Right lobe of liver (tissue), 6 donors: ENCODE results near the gene TEX12. TPM values are rescaled to one million over a fixed set of nuclear protein-coding genes. Genes with fewer than 3 reads are reported as not detected.

Source experiments
- ATAC-seq, 4 donors: fragments of 200-7000 bp; cut with Tn5 transposase; one replicate each; pipeline ENCODE4 v1.9.1; 2020; ENCODE audit warnings: mild to moderate bottlenecking in 4 of 4, moderate library complexity in 4 of 4
- DNase-seq, 3 donors: peaks; one replicate each; pipeline ENCODE4 v3.0.0-alpha.2; 2020
- H3K27ac ChIP-seq, 3 donors: fragments of 200-600 bp; one replicate each; pipeline ENCODE4 v1.8.0; 2022
- H3K27me3 ChIP-seq, 2 donors: fragments of 200-600 bp; one replicate each; pipeline ENCODE4 v1.8.0; 2022
- H3K36me3 ChIP-seq, 4 donors: fragments of 200-600 bp; sonication (generic) in 1 of 4; one replicate each; pipeline versions ENCODE4 v1.5.1 to v1.8.0; 2017 to 2022; ENCODE audit warnings: control low read depth in 1 of 4
- H3K4me1 ChIP-seq, 4 donors: fragments of 200-600 bp; sonication (generic) in 1 of 4; one replicate each; pipeline versions ENCODE4 v1.5.1 to v1.8.0; 2017 to 2022; ENCODE audit warnings: control low read depth in 1 of 4
- H3K4me3 ChIP-seq, 3 donors: fragments of 200-600 bp; one replicate each; pipeline ENCODE4 v1.8.0; 2022
- H3K9me3 ChIP-seq, 4 donors: fragments of 200-600 bp; sonication (generic) in 1 of 4; one replicate each; pipeline versions ENCODE4 v1.5.1 to v1.8.0; 2017 to 2022; ENCODE audit warnings: control low read depth in 1 of 4
- POLR2A ChIP-seq: fragments of 450-650 bp; IDR thresholded peaks from one replicate; pipeline ENCODE4 v1.6.1; 2017; ENCODE audit warnings: antibody characterized with exemption, mild to moderate bottlenecking
- WGBS: methylation state at CpG from one replicate; pipeline ENCODE4 v1.1.6; 2018; ENCODE audit warnings: low coverage, low lambda C conversion rate; ENCODE audit not compliant: insufficient coverage; ENCODE audit errors: missing lambda C conversion rate; 5-methylcytosine and 5-hydroxymethylcytosine counted together
- intact Hi-C, 2 donors: fragments of 100-400 bp; cut with DNase I; formaldehyde crosslinking; loops; one replicate each; pipeline versions ENCODE4 v1.11.2 to v1.14.1; 2022
- total RNA-seq, 6 experiments: library from RNA; depleted of rRNA in 2 of 6; stranded (reverse); fragments of >200 nt in 2 of 6; fragmentation: NEBNext Ultra II Directional in 3 of 6; extraction: Animal tissue kit (Norgen Biotek cat#: 25700) in 3 of 6; gene quantifications; one replicate each; pipeline versions ENCODE4 v1.1.0 to v1.2.4, GENCODE V29; 2016 to 2023
- TF ChIP-seq, protein P1 (sequence below), 4 donors: fragments of 200-600 bp in 3 of 4; fragments of 450-650 bp in 1 of 4; IDR thresholded peaks; one replicate each; pipeline versions ENCODE4 v1.5.1 to v1.8.0; 2016 to 2022; ENCODE audit warnings: antibody characterized with exemption in 4 of 4, mild to moderate bottlenecking in 2 of 4
- donor health status: DM: no; HTN: yes; CAD: no.
- donor health status: DM: no; HTN: no; CAD: no.
- donor health status: DM: no; HTN: no; CAD: no.
- donor health status: DM: no; HTN: yes; CAD: no.
- donor health status: DM: no; HTN: yes; CAD: no.

Gene TEX12
- total RNA-seq, 6 experiments from 2014 or later, result 0.31 TPM; not detected in 5

DNA sequence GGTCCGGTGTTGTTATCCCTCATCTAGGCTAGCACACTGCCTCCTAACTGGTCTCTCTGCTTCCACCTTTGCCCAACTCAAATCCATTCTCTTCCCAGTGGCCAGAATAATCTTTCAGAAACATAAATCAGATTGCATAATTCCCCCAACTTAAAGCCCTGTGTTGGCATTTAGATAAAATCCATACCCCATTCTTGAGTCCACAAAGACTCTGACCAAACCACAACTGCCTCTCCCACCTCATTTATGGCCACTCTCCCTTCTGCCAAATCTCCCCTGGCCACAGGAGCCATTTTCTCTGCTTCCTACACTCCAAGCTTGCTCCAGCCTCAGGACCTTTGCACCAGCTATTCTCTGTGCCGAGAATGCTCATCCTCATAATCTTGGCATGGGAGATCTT lies 40.1 kb upstream of the TEX12 start:
- DNase-seq, result no peak
- TF ChIP-seq POLR2A, result no peak
- TF ChIP-seq, protein P1, sequence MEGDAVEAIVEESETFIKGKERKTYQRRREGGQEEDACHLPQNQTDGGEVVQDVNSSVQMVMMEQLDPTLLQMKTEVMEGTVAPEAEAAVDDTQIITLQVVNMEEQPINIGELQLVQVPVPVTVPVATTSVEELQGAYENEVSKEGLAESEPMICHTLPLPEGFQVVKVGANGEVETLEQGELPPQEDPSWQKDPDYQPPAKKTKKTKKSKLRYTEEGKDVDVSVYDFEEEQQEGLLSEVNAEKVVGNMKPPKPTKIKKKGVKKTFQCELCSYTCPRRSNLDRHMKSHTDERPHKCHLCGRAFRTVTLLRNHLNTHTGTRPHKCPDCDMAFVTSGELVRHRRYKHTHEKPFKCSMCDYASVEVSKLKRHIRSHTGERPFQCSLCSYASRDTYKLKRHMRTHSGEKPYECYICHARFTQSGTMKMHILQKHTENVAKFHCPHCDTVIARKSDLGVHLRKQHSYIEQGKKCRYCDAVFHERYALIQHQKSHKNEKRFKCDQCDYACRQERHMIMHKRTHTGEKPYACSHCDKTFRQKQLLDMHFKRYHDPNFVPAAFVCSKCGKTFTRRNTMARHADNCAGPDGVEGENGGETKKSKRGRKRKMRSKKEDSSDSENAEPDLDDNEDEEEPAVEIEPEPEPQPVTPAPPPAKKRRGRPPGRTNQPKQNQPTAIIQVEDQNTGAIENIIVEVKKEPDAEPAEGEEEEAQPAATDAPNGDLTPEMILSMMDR (IDR thresholded peaks at IDR 0.05), result no peak
- Histone ChIP-seq H3K36me3 (no peaks in the 10 kb centered on the region), H3K4me3 (no peak overlapping the region), H3K27ac (no peak overlapping the region), H3K9me3 (no peaks in the 10 kb centered on the region), H3K4me1 (peaks cover 0 to 6% (median 0%) of the 10 kb centered on the region in 4 donors), H3K27me3 (no peaks in the 10 kb centered on the region)
- no peak for ATAC-seq
- intact Hi-C loops, result no loop called here
- WGBS, result 94% methylated on average over 2 of the region's 2 CpGs

DNA sequence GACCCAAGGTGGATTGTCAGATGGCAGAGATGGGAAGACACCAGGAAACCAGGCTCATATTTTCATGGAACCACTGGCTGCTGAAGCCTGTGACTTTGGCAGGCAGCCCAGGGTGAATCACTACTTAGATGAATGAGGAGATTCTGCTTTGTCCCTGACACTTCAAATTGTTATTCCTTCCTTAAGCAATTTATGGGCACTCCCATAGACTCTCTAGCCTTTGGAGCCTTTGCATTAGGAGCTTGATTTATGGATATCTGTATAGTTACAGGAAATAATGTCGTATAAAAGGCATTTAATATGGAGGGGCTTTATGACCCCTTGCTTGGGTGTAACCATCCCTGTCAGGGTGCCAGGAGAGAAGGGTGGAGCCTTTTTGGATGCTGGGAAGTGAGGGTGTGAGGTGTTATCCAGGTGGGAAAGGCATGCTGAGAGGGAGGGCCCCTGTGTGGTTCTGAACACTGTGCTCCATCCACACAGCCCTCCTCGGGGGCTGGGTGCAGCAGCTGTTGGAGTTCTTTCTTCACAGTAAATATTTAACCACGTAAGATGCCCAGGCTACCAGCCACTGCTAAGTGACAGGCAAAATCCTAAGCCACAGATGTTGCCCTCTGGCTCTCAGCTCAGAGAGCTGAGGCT lies 38.6 kb upstream of the TEX12 start:
- TF ChIP-seq, protein P1 (IDR thresholded peaks at IDR 0.05), result no peak
- TF ChIP-seq POLR2A, result no peak
- Histone ChIP-seq H3K27ac (no peak overlapping the region), H3K9me3 (no peaks in the 10 kb centered on the region), H3K27me3 (no peaks in the 10 kb centered on the region), H3K36me3 (no peaks in the 10 kb centered on the region), H3K4me1 (peaks cover 0 to 6% (median 0%) of the 10 kb centered on the region in 4 donors), H3K4me3 (no peak overlapping the region)
- 75% methylated on average over 1 of the region's 3 CpGs for WGBS
- intact Hi-C loops, result no loop called here
- DNase-seq, result peak in 1 of 3 donors; percentile 75
- ATAC-seq, result peak; percentile 27 to 75 (median 62)

DNA sequence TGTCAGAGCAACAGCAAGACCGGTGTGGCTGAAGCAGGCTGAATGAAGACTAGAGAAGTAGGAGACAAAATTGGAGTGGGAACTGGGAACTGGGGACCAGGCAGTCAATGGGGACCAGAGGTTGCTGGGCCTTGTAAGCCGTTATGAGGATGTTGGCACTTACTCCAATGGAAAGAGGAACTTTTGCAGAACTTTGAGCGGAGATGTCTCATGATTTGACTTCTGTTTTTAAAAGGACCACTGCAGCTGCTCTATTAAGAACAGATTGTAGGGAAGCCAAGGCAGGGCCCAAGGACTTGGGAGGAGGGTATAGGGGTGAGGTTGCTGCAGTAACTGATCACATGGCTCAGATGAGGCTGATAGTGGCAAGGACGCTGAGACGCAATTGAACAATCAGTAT lies 37.5 kb upstream of the TEX12 start:
- no peak overlapping the region for H3K27ac ChIP-seq
- 86% methylated on average over 5 of the region's 5 CpGs for WGBS
- DNase-seq, result no peak

DNA sequence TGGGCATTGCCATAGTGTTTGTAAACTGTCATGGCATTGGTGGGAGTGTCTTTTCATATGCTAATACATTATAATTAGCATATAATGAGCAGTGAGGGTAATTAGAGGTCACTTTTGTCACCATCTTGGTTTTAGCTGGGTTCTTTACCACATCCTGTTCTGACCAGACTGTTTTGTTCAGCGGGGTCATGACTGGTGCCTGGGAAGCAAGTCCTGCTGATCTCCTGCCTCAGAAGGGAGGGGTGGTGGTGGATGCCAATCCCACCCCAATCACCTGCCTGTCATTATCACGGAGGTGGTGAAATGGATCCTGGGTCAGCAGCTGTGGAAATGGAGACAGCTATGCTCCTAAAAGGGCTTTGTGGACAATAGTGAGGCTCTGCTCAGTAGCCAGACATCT lies 34.4 kb upstream of the TEX12 start:
- no peak for DNase-seq
- TF ChIP-seq, protein P1 (IDR thresholded peaks at IDR 0.05), result no peak
- TF ChIP-seq POLR2A, result no peak
- Histone ChIP-seq H3K27me3 (no peaks in the 10 kb centered on the region), H3K4me1 (peaks cover 0 to 6% (median 0%) of the 10 kb centered on the region in 4 donors), H3K4me3 (no peak overlapping the region), H3K27ac (no peak overlapping the region), H3K9me3 (no peaks in the 10 kb centered on the region), H3K36me3 (no peaks in the 10 kb centered on the region)
- no peak for ATAC-seq
- WGBS, result 62% methylated on average over 2 of the region's 2 CpGs
- intact Hi-C loops, result no loop called here

More for the DNA sequence above, 37.5 kb upstream of the TEX12 start:
- TF ChIP-seq, protein P1 (IDR thresholded peaks at IDR 0.05), result no peak
- no peak for TF ChIP-seq POLR2A
- no peaks in the 10 kb centered on the region for H3K36me3 ChIP-seq
- peak; percentile 32 to 77 (median 68) for ATAC-seq
- no peaks in the 10 kb centered on the region for H3K27me3 ChIP-seq
- intact Hi-C loops, result no loop called here
- H3K4me3 ChIP-seq, result no peak overlapping the region
- peaks cover 0 to 6% (median 0%) of the 10 kb centered on the region in 4 donors for H3K4me1 ChIP-seq
- no peaks in the 10 kb centered on the region for H3K9me3 ChIP-seq
